Gastroesophageal sphincter (tissue), 4 donors: ENCODE data around the gene ANKHD1. TPM values are rescaled to one million over a fixed set of nuclear protein-coding genes. Genes with fewer than 3 reads are reported as not detected.
"Not testable (repeated sequence)": the region's sequence is repeated elsewhere in the genome, so short reads cannot be mapped to it uniquely, and the experiment has no call there.

Experiments used
- ATAC-seq: fragments of 150-250 bp; one replicate; pipeline ENCODE4 v1.9.1; 2016; ENCODE audit warnings: mild to moderate bottlenecking, moderate library complexity
- H3K27ac ChIP-seq, 4 donors: fragments of 200-600 bp; sonication (generic) in 3 of 4; 1 replicate in 3 of 4; 2 replicates in 1 of 4; pipeline ENCODE4 v1.5.1; 2016 to 2019
- H3K27me3 ChIP-seq: fragments of 200-600 bp; sonication (generic); one replicate; pipeline ENCODE4 v1.5.1; 2019
- H3K36me3 ChIP-seq, 2 donors: fragments of 200-600 bp; sonication (generic); one replicate each; pipeline ENCODE4 v1.5.1; 2019; ENCODE audit warnings: control low read depth in 1 of 2
- H3K4me1 ChIP-seq, 3 donors: fragments of 200-600 bp; sonication (generic); 1 replicate in 2 of 3; 2 replicates in 1 of 3; pipeline ENCODE4 v1.5.1; 2016 to 2019; ENCODE audit warnings: control low read depth in 2 of 3
- H3K4me3 ChIP-seq, 2 donors: fragments of 200-600 bp; sonication (generic); one replicate each; pipeline ENCODE4 v1.5.1; 2019; ENCODE audit warnings: mild to moderate bottlenecking in 1 of 2, moderate library complexity in 1 of 2
- H3K9me3 ChIP-seq, 3 donors: fragments of 200-600 bp; sonication (generic); one replicate each; pipeline ENCODE4 v1.5.1; 2017 to 2019; ENCODE audit warnings: control low read depth in 2 of 3
- CTCF ChIP-seq, 4 experiments: fragments of 200-600 bp in 2 of 4; fragments of 450-650 bp in 2 of 4; sonication (generic) in 1 of 4; IDR thresholded peaks; one replicate each; pipeline ENCODE4 v1.5.1; 2017 to 2019; ENCODE audit warnings: antibody characterized with exemption in 4 of 4, mild to moderate bottlenecking in 2 of 4, moderate library complexity in 2 of 4
- EP300 ChIP-seq: sonication (generic); formaldehyde crosslinking; IDR thresholded peaks from one replicate; pipeline ENCODE4 v1.6.1; 2017; ENCODE audit warnings: antibody characterized with exemption, mild to moderate bottlenecking
- POLR2A ChIP-seq, 2 donors: fragments of 450-650 bp; IDR thresholded peaks; one replicate each; pipeline ENCODE4 v1.6.1; 2017; ENCODE audit warnings: antibody characterized with exemption in 2 of 2, mild to moderate bottlenecking in 2 of 2, moderate library complexity in 1 of 2
- POLR2AphosphoS5 ChIP-seq: sonication (generic); formaldehyde crosslinking; IDR thresholded peaks from one replicate; pipeline ENCODE4 v1.6.1; 2017; ENCODE audit warnings: antibody characterized with exemption
- WGBS, 2 donors: methylation state at CpG; one replicate each; pipeline ENCODE4 v1.1.5; 2018; ENCODE audit warnings: low coverage in 1 of 2; 5-methylcytosine and 5-hydroxymethylcytosine counted together
- total RNA-seq, 4 donors: library from RNA; depleted of rRNA; stranded (reverse); fragments of >200 nt; gene quantifications; one replicate each; pipeline ENCODE4 v1.1.0, GENCODE V29; 2016

Gene ANKHD1
- total RNA-seq, 4 donors from 2014 or later = 52.7 to 156 (median 84.5) TPM

DNA sequence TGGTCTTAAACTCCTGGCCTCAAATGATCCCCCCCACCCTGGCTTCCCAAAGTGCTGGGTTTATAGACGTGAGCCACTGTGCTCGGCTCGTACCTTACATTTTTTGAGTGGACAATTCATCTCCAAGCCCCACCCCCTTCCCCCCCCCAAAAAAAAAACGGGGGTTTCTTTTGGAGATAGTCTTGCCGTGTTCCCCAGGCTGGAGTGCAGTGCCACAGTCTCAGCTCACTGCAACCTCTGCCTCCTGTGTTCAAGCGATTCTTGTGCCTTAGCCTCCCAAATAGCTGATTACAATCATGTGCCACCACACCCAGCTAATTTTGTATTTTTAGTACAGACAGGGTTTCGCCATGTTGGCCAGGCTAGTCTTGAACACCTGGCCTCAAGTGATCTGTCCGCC, 31.3 kb downstream of the ANKHD1 start:
- H3K4me3 ChIP-seq = no peak overlapping the region
- no peaks in the 10 kb centered on the region for H3K9me3 ChIP-seq
- ATAC-seq = no peak
- H3K27ac ChIP-seq = no peak overlapping the region
- TF ChIP-seq EP300 (no peak), CTCF (IDR thresholded peaks at IDR 0.05) (no peak), POLR2AphosphoS5 (no peak), POLR2A (IDR thresholded peaks at IDR 0.05) (no peak)
- H3K27me3 ChIP-seq = no peaks in the 10 kb centered on the region
- WGBS, 2 donors = 80 to 84% methylated on average over 1 to 7 of the region's 8 CpGs
- peaks cover 0 to 16% of the 10 kb centered on the region in 2 donors for H3K36me3 ChIP-seq
- H3K4me1 ChIP-seq = peaks cover 0 to 15% (median 0%) of the 10 kb centered on the region in 3 donors

GRCh38 chr5:140457368-140457767, 55.7 kb downstream of the ANKHD1 start:
- not testable (repeated sequence) for H3K4me1 ChIP-seq, H3K4me3 ChIP-seq, H3K9me3 ChIP-seq, H3K27ac ChIP-seq, H3K27me3 ChIP-seq, ATAC-seq
- WGBS, 2 donors = 93 to 100% methylated on average over 3 to 4 of the region's 4 CpGs
- H3K36me3 ChIP-seq = peaks cover 5 to 39% of the 10 kb centered on the region in 2 donors

DNA sequence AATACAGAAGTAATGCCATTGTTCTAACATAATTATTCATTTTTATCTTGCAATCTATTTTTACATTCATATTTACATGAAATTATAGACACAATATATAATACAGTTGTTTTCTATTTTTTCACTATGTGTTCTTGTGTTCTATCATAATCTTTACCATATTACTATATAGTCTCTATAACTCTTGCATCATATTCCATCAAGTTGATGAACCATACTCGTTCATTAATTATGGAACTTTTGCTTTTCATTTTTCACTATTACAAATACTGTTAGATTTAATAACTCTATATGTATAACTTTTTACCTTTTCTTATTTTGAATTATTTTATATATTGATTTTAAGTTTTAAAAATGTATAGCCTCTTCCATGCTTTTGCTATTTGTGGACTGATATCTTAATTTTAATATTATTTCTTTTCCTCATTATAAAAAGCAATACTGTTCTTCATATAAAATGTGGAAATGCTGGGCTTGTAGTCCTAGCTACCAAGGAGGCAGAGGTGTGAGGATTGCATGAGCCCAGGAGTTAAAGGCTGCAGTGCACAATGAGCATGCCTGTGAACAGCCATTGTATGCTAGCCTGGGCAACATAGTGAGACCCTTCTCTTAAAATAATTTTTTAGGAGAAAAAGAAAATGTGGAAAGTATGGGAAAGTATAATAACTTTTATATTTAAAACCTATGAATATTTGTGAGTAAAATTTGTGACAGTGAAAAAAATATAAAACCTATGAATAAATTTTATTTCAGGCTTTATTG, 65.5 kb downstream of the ANKHD1 start:
- H3K4me3 ChIP-seq = no peak overlapping the region

GRCh38 chr5:140468188-140468587, 66.6 kb downstream of the ANKHD1 start:
- no peak overlapping the region for H3K27ac ChIP-seq
- no peaks in the 10 kb centered on the region for H3K27me3 ChIP-seq
- ATAC-seq = no peak
- 63 to 89% methylated on average over 2 to 3 of the region's 3 CpGs for WGBS, 2 donors
- TF ChIP-seq POLR2AphosphoS5 (peak; percentile 22), CTCF (IDR thresholded peaks at IDR 0.05) (no peak)
- no peaks in the 10 kb centered on the region for H3K9me3 ChIP-seq
- H3K36me3 ChIP-seq = peaks cover 0 to 61% of the 10 kb centered on the region in 2 donors
- H3K4me1 ChIP-seq = no peaks in the 10 kb centered on the region
- no peak overlapping the region for H3K4me3 ChIP-seq

More for the DNA sequence above, 65.5 kb downstream of the ANKHD1 start:
- Histone ChIP-seq H3K27me3 (no peaks in the 10 kb centered on the region), H3K27ac (no peak overlapping the region), H3K36me3 (peaks cover 0 to 57% of the 10 kb centered on the region in 2 donors), H3K4me1 (no peaks in the 10 kb centered on the region), H3K9me3 (no peaks in the 10 kb centered on the region)
- 71 to 94% methylated on average over 1 of the region's 1 CpG for WGBS, 2 donors
- TF ChIP-seq POLR2A (IDR thresholded peaks at IDR 0.05) (no peak), EP300 (no peak), POLR2AphosphoS5 (no peak), CTCF (IDR thresholded peaks at IDR 0.05) (no peak)
- no peak for ATAC-seq

GRCh38 chr5:140469259-140469658, 67.6 kb downstream of the ANKHD1 start:
- Histone ChIP-seq H3K27ac (no peak overlapping the region), H3K4me1 (no peaks in the 10 kb centered on the region), H3K36me3 (peaks cover 0 to 62% of the 10 kb centered on the region in 2 donors), H3K27me3 (no peaks in the 10 kb centered on the region), H3K9me3 (no peaks in the 10 kb centered on the region), H3K4me3 (no peak overlapping the region)
- 83 to 86% methylated on average over 6 of the region's 6 CpGs for WGBS, 2 donors
- no peak for TF ChIP-seq POLR2AphosphoS5
- no peak for TF ChIP-seq EP300
- TF ChIP-seq CTCF (IDR thresholded peaks at IDR 0.05) = no peak
- no peak for TF ChIP-seq POLR2A (IDR thresholded peaks at IDR 0.05)
- ATAC-seq = no peak
